SU-DHL-6 (cell line): ENCODE results near the gene ARHGAP1.

Experiments used
- H2AFZ ChIP-seq: fragments of 200-600 bp; sonication (generic); 2 replicates; pipeline ENCODE4 v1.6.1; 2014; ENCODE audit warnings: low read depth, mild to moderate bottlenecking, moderate library complexity, mixed read lengths, antibody characterized with exemption, low read length; ENCODE audit not compliant: severe bottlenecking
- H3F3A ChIP-seq: fragments of 200-600 bp; shearing (Covaris generic); 2 replicates; pipeline ENCODE4 v1.6.0; 2016; ENCODE audit warnings: antibody characterized with exemption, mild to moderate bottlenecking; ENCODE audit not compliant: insufficient read depth
- H3K27ac ChIP-seq: fragments of 200-600 bp; sonication (generic); 2 replicates; pipeline ENCODE4 v1.5.1; 2016; ENCODE audit warnings: low read depth, mild to moderate bottlenecking, low read length, moderate library complexity, mixed read lengths
- H3K27me3 ChIP-seq: fragments of 200-600 bp; sonication (generic), shearing (Covaris generic); 2 replicates; pipeline ENCODE4 v1.6.0; 2014; ENCODE audit warnings: mild to moderate bottlenecking, low read length
- H3K36me3 ChIP-seq: fragments of 200-600 bp; sonication (generic); 2 replicates; pipeline ENCODE4 v1.6.1; 2014; ENCODE audit warnings: mild to moderate bottlenecking, low read length, mixed read lengths
- H3K4me2 ChIP-seq: fragments of 300-600, 200-600 bp; shearing (Covaris generic), sonication (generic); 2 replicates; pipeline ENCODE4 v1.6.0; 2014; ENCODE audit warnings: low read length, low read depth, mild to moderate bottlenecking; ENCODE audit not compliant: poor library complexity, severe bottlenecking
- H3K4me3 ChIP-seq: fragments of 200-600 bp; sonication (generic); 2 replicates; pipeline ENCODE4 v1.5.1; 2014; ENCODE audit warnings: antibody characterized with exemption, low read length, mild to moderate bottlenecking, mixed read lengths; ENCODE audit not compliant: insufficient read depth, poor library complexity, severe bottlenecking
- H3K79me2 ChIP-seq: fragments of 200-600 bp; sonication (generic); 2 replicates; pipeline ENCODE4 v1.6.1; 2014; ENCODE audit warnings: mild to moderate bottlenecking, low read length, moderate library complexity; ENCODE audit not compliant: insufficient read depth
- H3K9ac ChIP-seq: fragments of 200-600 bp; sonication (generic); 2 replicates; pipeline ENCODE4 v1.7.0; 2014; ENCODE audit warnings: mild to moderate bottlenecking, low read length
- H3K9me2 ChIP-seq: fragments of 200-600 bp; sonication (generic); replicated peaks from 2 replicates; pipeline ENCODE4 v1.6.1; 2014; ENCODE audit warnings: low read length; ENCODE audit not compliant: insufficient read depth
- H3K9me3 ChIP-seq: fragments of 200-600 bp; sonication (generic); 2 replicates; pipeline ENCODE4 v1.6.1; 2014; ENCODE audit warnings: low read length, mixed read lengths; ENCODE audit not compliant: insufficient read depth
- H4K20me1 ChIP-seq: fragments of 200-600 bp; sonication (generic); 2 replicates; pipeline ENCODE4 v1.6.1; 2014; ENCODE audit warnings: low read depth, mild to moderate bottlenecking, antibody characterized with exemption, low read length, moderate library complexity, mixed read lengths
- EZH2phosphoT487 ChIP-seq: fragments of 200-600 bp; sonication (generic), shearing (Covaris generic); conservative IDR thresholded peaks from 2 replicates; pipeline ENCODE4 v1.6.1; 2018; ENCODE audit warnings: mild to moderate bottlenecking, antibody characterized with exemption, low read length, moderate library complexity, mixed read lengths
- TF ChIP-seq, protein P1 (sequence below): fragments of 200-600 bp; sonication (generic); IDR thresholded peaks from one replicate; pipeline ENCODE4 v1.5.1; 2017; ENCODE audit warnings: antibody characterized with exemption, mild to moderate bottlenecking, low read length, moderate library complexity; ENCODE audit not compliant: insufficient read depth, poor library complexity, severe bottlenecking

ARHGAP1 gene

DNA sequence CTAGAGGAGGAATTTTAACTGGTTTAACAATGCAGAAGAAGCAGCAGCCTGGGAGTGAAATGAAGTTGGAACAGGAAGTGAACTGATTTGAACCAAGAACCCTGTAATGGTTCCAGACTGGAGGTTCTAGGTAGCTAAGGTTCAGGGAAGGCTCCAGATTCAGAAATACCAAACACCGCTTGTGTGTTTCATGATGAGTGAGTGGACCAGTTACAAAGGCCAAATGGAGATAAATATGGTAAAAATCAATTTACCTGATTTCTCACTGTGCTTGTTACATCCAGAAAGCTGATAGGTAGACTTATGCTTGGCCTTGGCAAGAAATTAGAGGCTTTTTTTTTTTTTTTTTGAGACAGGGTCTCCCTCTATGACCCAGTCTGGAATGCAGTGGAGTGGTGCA, 70.2 kb downstream of the ARHGAP1 start:
- Histone ChIP-seq H3K4me2 (no peak overlapping the region), H3K79me2 (no peaks in the 10 kb centered on the region; the same call in 1 of the 2 replicates), H3K36me3 (no peaks in the 10 kb centered on the region), H3K27me3 (no peaks in the 10 kb centered on the region), H3K27ac (no peak overlapping the region), H3F3A (0 out of 2 replicates have a peak, but pooled peaks cover under 1% of the 10 kb centered on the region), H3K9me3 (no peaks in the 10 kb centered on the region), H4K20me1 (no peaks in the 10 kb centered on the region), H3K4me3 (no peak overlapping the region), H2AFZ (no peak overlapping the region), H3K9ac (no peak overlapping the region), H3K9me2 (no peaks in the 10 kb centered on the region)
- TF ChIP-seq, protein P1, sequence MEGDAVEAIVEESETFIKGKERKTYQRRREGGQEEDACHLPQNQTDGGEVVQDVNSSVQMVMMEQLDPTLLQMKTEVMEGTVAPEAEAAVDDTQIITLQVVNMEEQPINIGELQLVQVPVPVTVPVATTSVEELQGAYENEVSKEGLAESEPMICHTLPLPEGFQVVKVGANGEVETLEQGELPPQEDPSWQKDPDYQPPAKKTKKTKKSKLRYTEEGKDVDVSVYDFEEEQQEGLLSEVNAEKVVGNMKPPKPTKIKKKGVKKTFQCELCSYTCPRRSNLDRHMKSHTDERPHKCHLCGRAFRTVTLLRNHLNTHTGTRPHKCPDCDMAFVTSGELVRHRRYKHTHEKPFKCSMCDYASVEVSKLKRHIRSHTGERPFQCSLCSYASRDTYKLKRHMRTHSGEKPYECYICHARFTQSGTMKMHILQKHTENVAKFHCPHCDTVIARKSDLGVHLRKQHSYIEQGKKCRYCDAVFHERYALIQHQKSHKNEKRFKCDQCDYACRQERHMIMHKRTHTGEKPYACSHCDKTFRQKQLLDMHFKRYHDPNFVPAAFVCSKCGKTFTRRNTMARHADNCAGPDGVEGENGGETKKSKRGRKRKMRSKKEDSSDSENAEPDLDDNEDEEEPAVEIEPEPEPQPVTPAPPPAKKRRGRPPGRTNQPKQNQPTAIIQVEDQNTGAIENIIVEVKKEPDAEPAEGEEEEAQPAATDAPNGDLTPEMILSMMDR, result no peak
- TF ChIP-seq EZH2phosphoT487, result no peak

DNA sequence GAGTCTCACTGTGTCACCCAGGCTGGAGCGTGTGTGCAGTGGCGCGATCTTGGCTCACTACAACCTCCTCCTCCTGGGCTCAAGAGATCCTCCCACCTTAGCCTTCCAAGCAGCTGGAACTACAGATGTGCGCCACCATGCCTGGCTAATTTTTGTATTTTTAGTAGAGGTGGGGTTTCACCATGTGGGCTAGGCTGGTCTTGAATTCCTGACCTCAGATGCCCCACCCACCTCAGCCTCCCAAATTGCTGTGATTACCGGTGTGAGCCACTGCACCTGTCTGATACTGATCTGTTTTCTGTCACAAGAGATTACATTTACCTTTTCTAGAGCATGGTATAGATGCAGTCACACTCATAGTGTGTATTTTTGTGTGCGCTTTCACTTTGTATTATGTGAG, 71.5 kb downstream of the ARHGAP1 start:
- no peak overlapping the region for H3K27ac ChIP-seq
- no peaks in the 10 kb centered on the region for H3K9me3 ChIP-seq
- no peaks in the 10 kb centered on the region for H4K20me1 ChIP-seq
- peaks cover 7% of the 10 kb centered on the region; the same call in 1 of the 2 replicates for H3K79me2 ChIP-seq
- H3K36me3 ChIP-seq, result no peaks in the 10 kb centered on the region
- no peaks in the 10 kb centered on the region for H3K9me2 ChIP-seq
- H3K27me3 ChIP-seq, result no peaks in the 10 kb centered on the region
- no peak for TF ChIP-seq EZH2phosphoT487
- TF ChIP-seq, protein P1, result no peak
- H3K9ac ChIP-seq, result no peak overlapping the region
- H3K4me3 ChIP-seq, result no peak overlapping the region
- H3F3A ChIP-seq, result no peaks in the 10 kb centered on the region
- no peak overlapping the region for H2AFZ ChIP-seq
- H3K4me2 ChIP-seq, result no peak overlapping the region
